CD14-positive monocyte (primary cell): ENCODE results near the gene KIF17. TPM values are rescaled to one million over a fixed set of nuclear protein-coding genes. Genes with fewer than 3 reads are reported as not detected.

Experiments used
- DNase-seq, 3 donors: peaks; one replicate each; pipeline ENCODE4 v3.0.0-alpha.2; 2011 to 2022
- H2AFZ ChIP-seq: 2 replicates; pipeline ENCODE4 v1.6.0; 2012; ENCODE audit warnings: mild to moderate bottlenecking, low read depth, low read length, inconsistent platforms; ENCODE audit not compliant: insufficient read depth, poor library complexity, severe bottlenecking
- H3K27ac ChIP-seq, 2 donors: 1 replicate in 1 of 2; 2 replicates in 1 of 2; pipeline ENCODE4 v1.5.1; 2012 to 2013; ENCODE audit warnings: low read length in 2 of 2, control low read depth in 1 of 2, inconsistent platforms in 1 of 2, low read depth in 1 of 2, mild to moderate bottlenecking in 1 of 2
- H3K27me3 ChIP-seq, 2 donors: one replicate each; pipeline versions ENCODE4 v1.6.0 to v1.6.1; 2011 to 2013; ENCODE audit warnings: low read length in 2 of 2; ENCODE audit not compliant: control insufficient read depth in 2 of 2, insufficient read depth in 2 of 2
- H3K36me3 ChIP-seq, 2 donors: replicated peaks in 1 of 2; 1 replicate in 1 of 2; 2 replicates in 1 of 2; pipeline versions ENCODE4 v1.5.1 to v1.6.1; 2012 to 2013; ENCODE audit warnings: low read length in 2 of 2, control low read depth in 1 of 2, inconsistent platforms in 1 of 2, mild to moderate bottlenecking in 1 of 2; ENCODE audit not compliant: insufficient read depth in 2 of 2, control insufficient read depth in 1 of 2
- H3K4me1 ChIP-seq, 2 donors: 1 replicate in 1 of 2; 2 replicates in 1 of 2; pipeline versions ENCODE4 v1.5.1 to v1.6.1; 2012 to 2013; ENCODE audit warnings: low read length in 2 of 2, control low read depth in 1 of 2, inconsistent platforms in 1 of 2, mild to moderate bottlenecking in 1 of 2, moderate library complexity in 1 of 2; ENCODE audit not compliant: insufficient read depth in 2 of 2, control insufficient read depth in 1 of 2
- H3K4me2 ChIP-seq: replicated peaks from 2 replicates; pipeline ENCODE3; 2012; ENCODE audit warnings: low read length, moderate library complexity, mild to moderate bottlenecking; ENCODE audit not compliant: poor library complexity, severe bottlenecking; ENCODE audit errors: extremely low read depth
- H3K4me3 ChIP-seq, 3 experiments: fragments of 200-600 bp in 1 of 3; sonication (generic) in 1 of 3; replicated peaks in 1 of 3; 1 replicate in 2 of 3; 2 replicates in 1 of 3; pipeline ENCODE4 v1.5.1; 2011 to 2013; ENCODE audit warnings: low read length in 3 of 3, mild to moderate bottlenecking in 3 of 3, control low read depth in 2 of 3, low read depth in 2 of 3, inconsistent platforms in 1 of 3, moderate library complexity in 1 of 3
- H3K79me2 ChIP-seq: 2 replicates; pipeline ENCODE4 v1.6.0; 2012; ENCODE audit warnings: mild to moderate bottlenecking, control low read depth, inconsistent platforms, low read length, moderate library complexity; ENCODE audit not compliant: insufficient read depth
- H3K9ac ChIP-seq: 2 replicates; pipeline ENCODE4 v1.6.0; 2017; ENCODE audit warnings: low read length, mild to moderate bottlenecking; ENCODE audit not compliant: insufficient read depth, poor library complexity, severe bottlenecking
- H3K9me3 ChIP-seq, 2 donors: replicated peaks in 1 of 2; 1 replicate in 1 of 2; 2 replicates in 1 of 2; pipeline versions ENCODE4 v1.5.1 to v1.6.1; 2012 to 2013; ENCODE audit warnings: low read length in 2 of 2, control low read depth in 1 of 2; ENCODE audit not compliant: control insufficient read depth in 1 of 2, insufficient read depth in 1 of 2
- H4K20me1 ChIP-seq: 2 replicates; pipeline ENCODE4 v1.6.0; 2012; ENCODE audit warnings: mild to moderate bottlenecking, low read length, control low read depth, moderate library complexity; ENCODE audit not compliant: insufficient read depth
- H3K27ac Mint-ChIP-seq, 7 donors: one replicate each; pipeline ENCODE4 v1.8.0; 2020; ENCODE audit warnings: mild to moderate bottlenecking in 7 of 7, mixed read lengths in 7 of 7, moderate library complexity in 6 of 7, inconsistent platforms in 2 of 7
- H3K27me3 Mint-ChIP-seq, 3 donors: one replicate each; pipeline ENCODE4 v1.8.0; 2021 to 2022; ENCODE audit warnings: low read depth in 3 of 3, mild to moderate bottlenecking in 3 of 3, mixed read lengths in 3 of 3, moderate library complexity in 3 of 3, inconsistent platforms in 1 of 3
- H3K36me3 Mint-ChIP-seq, 2 donors: one replicate each; pipeline ENCODE4 v1.8.0; 2020; ENCODE audit warnings: mixed read lengths in 2 of 2, inconsistent platforms in 1 of 2, mild to moderate bottlenecking in 1 of 2
- H3K4me1 Mint-ChIP-seq: one replicate; pipeline ENCODE4 v1.8.0; 2020; ENCODE audit warnings: mild to moderate bottlenecking, mixed read lengths
- H3K4me3 Mint-ChIP-seq, 2 donors: one replicate each; pipeline ENCODE4 v1.8.0; 2020; ENCODE audit warnings: mild to moderate bottlenecking in 2 of 2, mixed read lengths in 2 of 2, moderate library complexity in 1 of 2
- H3K9me3 Mint-ChIP-seq, 7 donors: one replicate each; pipeline ENCODE4 v1.8.0; 2020 to 2022; ENCODE audit warnings: mixed read lengths in 7 of 7, mild to moderate bottlenecking in 6 of 7, moderate library complexity in 6 of 7, inconsistent platforms in 2 of 7
- WGBS: methylation state at CpG from one replicate; pipeline ENCODE4 v1.1.5; 2013; ENCODE audit warnings: missing lambda C conversion rate; ENCODE audit not compliant: insufficient coverage; 5-methylcytosine and 5-hydroxymethylcytosine counted together
- intact Hi-C, 2 donors: fragments of 100-400 bp; cut with micrococcal nuclease; formaldehyde crosslinking; loops; one replicate each; pipeline versions ENCODE4 v1.15.0 to v1.15.1; 2023
- polyA plus RNA-seq, 3 donors: library from polyadenylated mRNA; depleted of rRNA in 1 of 3; unstranded in 2 of 3; stranded (reverse) in 1 of 3; fragments of 300-500 nt in 2 of 3; fragments of >200 nt in 1 of 3; fragmentation: Illumina TruSeq in 2 of 3; gene quantifications; 1 replicate in 2 of 3; 2 replicates in 1 of 3; pipeline ENCODE4 v1.2.3, GENCODE V29; 2012 to 2021
- TF ChIP-seq, protein P1 (sequence below): fragments of 200-600 bp; IDR thresholded peaks from one replicate; pipeline ENCODE4 v1.8.0; 2022; ENCODE audit warnings: antibody characterized with exemption, mild to moderate bottlenecking

Gene KIF17
- polyA plus RNA-seq, 3 donors: 0.16 TPM; not detected in 2

- 81% methylated on average over 10 of the region's 17 CpGs for WGBS
- no peaks in the 10 kb centered on the region for H3K9me3 ChIP-seq
- no peak overlapping the region for H3K27ac Mint-ChIP-seq
- no peaks in the 10 kb centered on the region for H3K9me3 Mint-ChIP-seq
- no peaks in the 10 kb centered on the region for H3K36me3 ChIP-seq
- intact Hi-C loops: no loop called here
- H3K4me2 ChIP-seq: no peak overlapping the region
- H3K79me2 ChIP-seq: no peaks in the 10 kb centered on the region
- no peak overlapping the region for H3K9ac ChIP-seq
- TF ChIP-seq, protein P1, sequence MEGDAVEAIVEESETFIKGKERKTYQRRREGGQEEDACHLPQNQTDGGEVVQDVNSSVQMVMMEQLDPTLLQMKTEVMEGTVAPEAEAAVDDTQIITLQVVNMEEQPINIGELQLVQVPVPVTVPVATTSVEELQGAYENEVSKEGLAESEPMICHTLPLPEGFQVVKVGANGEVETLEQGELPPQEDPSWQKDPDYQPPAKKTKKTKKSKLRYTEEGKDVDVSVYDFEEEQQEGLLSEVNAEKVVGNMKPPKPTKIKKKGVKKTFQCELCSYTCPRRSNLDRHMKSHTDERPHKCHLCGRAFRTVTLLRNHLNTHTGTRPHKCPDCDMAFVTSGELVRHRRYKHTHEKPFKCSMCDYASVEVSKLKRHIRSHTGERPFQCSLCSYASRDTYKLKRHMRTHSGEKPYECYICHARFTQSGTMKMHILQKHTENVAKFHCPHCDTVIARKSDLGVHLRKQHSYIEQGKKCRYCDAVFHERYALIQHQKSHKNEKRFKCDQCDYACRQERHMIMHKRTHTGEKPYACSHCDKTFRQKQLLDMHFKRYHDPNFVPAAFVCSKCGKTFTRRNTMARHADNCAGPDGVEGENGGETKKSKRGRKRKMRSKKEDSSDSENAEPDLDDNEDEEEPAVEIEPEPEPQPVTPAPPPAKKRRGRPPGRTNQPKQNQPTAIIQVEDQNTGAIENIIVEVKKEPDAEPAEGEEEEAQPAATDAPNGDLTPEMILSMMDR: no peak
- H3K4me3 Mint-ChIP-seq: no peak overlapping the region
- no peak overlapping the region for H2AFZ ChIP-seq
- H3K4me1 ChIP-seq: peaks cover 9 to 11% of the 10 kb centered on the region in 2 donors
- H3K27me3 ChIP-seq: no peaks in the 10 kb centered on the region
- DNase-seq: no peak
- no peak overlapping the region for H3K27ac ChIP-seq
- no peaks in the 10 kb centered on the region for H4K20me1 ChIP-seq
- peaks cover 3 to 9% (median 9%) of the 10 kb centered on the region in 3 donors for H3K27me3 Mint-ChIP-seq
- peaks cover 7% of the 10 kb centered on the region for H3K4me1 Mint-ChIP-seq
- H3K4me3 ChIP-seq: no peak overlapping the region
- no peaks in the 10 kb centered on the region for H3K36me3 Mint-ChIP-seq
Observed at GRCh38 chr1:20700636-20701215, 17.1 kb downstream of the KIF17 start.

DNA sequence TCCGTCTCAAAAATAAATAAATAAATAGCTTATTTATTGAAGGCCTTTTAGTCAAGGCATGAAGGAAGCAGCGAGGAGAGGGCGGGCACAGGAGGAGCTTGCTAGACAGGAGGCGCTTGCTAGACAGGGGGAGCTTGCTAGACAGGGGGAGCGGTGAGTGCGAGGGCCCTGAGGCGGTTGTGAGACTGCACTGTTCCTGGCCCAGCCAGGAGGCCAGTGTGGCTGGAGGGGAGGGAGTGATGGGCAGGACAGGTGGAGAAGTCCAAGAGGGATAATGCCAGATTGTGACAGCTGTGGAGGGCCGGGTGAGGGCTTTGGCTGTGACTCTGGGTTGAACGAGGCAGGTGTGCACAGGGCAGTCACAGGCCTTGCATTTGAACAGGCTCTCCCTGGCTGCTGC is 18.2 kb downstream of the KIF17 start:
- no peaks in the 10 kb centered on the region for H3K79me2 ChIP-seq
- H2AFZ ChIP-seq: no peak overlapping the region
- no peak overlapping the region for H3K27ac ChIP-seq
- no peaks in the 10 kb centered on the region for H3K36me3 ChIP-seq
- Mint-ChIP-seq H3K27ac (peak overlapping the region in 1 of 7 donors; percentile 27), H3K9me3 (no peaks in the 10 kb centered on the region), H3K36me3 (no peaks in the 10 kb centered on the region), H3K4me1 (peaks cover 7% of the 10 kb centered on the region), H3K27me3 (peaks cover 3 to 13% (median 9%) of the 10 kb centered on the region in 3 donors), H3K4me3 (no peak overlapping the region)
- H4K20me1 ChIP-seq: no peaks in the 10 kb centered on the region
- no peak for DNase-seq
- H3K4me2 ChIP-seq: no peak overlapping the region
- H3K4me3 ChIP-seq: no peak overlapping the region
- H3K9ac ChIP-seq: no peak overlapping the region
- intact Hi-C loops: loop anchor here (5.0 to 10.0 kb wide), 2 partner anchors 33 to 495 kb away; partner anchors contain the start of gene SH2D5 (in 1 of the 2)
- WGBS: 96% methylated on average over 8 of the region's 9 CpGs
- H3K27me3 ChIP-seq: no peaks in the 10 kb centered on the region
- peaks cover 9 to 11% of the 10 kb centered on the region in 2 donors for H3K4me1 ChIP-seq
- no peaks in the 10 kb centered on the region for H3K9me3 ChIP-seq
- TF ChIP-seq, protein P1: no peak
